Measurements from ENCODE around the gene TESK1.
"Not testable (repeated sequence)": the region's sequence is repeated elsewhere in the genome, so short reads cannot be mapped to it uniquely, and the experiment has no call there.

TESK1 gene

DNA sequence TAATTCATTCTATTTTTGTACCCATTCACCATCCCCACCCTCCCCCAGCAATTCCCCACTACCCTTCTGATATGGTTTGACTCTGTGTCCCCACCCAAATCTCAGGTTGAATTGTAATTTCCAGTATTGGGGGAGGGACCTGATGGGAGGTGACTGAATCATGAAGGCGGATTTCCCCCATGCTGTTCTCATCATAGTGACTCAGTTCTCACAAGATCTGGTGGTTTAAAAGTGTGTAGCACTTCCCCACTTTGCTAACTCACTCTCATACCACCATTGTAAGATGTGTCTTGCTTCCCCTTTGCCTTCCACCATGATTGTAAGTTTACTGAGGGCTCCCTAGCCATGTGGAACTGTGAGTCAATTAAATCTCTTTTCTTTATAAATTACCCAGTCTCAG lies 25.9 kb upstream of the TESK1 start:
- in situ Hi-C loops (cut with MboI; ENCODE audit: low sequenced_read_pairs): no loop called here

GRCh38 chr9:35579659-35580227 lies 25.3 kb upstream of the TESK1 start:
- in situ Hi-C loops (cut with MboI; ENCODE audit: low sequenced_read_pairs): not testable (repeated sequence)

GRCh38 chr9:35583521-35583920 lies 21.5 kb upstream of the TESK1 start:
- in situ Hi-C loops (cut with MboI; ENCODE audit: low sequenced_read_pairs): not testable (repeated sequence)

GRCh38 chr9:35584681-35585080 lies 20.4 kb upstream of the TESK1 start:
- in situ Hi-C loops (cut with MboI; ENCODE audit: low sequenced_read_pairs): not testable (repeated sequence)

DNA sequence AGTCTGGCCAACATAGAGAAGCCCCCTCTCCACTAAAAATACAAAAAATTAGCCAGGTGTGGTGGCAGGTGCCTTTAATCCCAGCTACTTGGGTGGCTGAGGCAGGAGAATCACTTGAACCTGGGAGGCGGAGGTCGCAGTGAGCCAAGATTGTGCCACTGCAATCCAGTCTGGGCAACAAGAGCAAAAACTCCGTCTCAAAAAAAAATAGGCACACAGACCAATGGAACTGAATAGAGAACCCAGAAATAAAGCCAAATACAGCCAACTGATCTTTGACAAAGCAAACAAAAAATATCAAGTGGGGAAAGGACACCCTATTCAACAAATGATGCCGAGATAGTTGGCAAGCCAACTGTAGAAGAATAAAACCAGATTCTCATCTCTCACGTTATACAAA lies 16.6 kb upstream of the TESK1 start:
- in situ Hi-C loops (cut with MboI; ENCODE audit: low sequenced_read_pairs): not testable (repeated sequence)

DNA sequence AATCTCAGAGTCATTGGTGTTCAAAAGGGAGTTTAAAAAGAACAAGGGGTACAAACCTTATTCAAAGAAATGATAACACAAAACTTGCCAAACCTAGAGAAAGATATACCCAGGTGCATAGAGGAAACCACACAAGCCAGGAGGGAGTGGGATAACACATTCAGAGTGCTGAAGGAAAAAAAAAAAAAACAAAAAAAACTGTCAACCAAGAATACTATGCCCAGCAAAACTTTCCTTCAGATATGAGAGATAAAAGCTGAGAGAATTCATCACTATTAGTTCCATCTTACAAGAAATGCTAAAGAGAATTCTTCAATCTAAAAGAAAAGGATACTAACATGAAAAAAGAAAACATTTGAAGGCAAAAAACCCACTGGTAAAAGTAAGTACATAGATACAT lies 11.5 kb upstream of the TESK1 start:
- in situ Hi-C loops (cut with MboI; ENCODE audit: low sequenced_read_pairs): no loop called here

- in situ Hi-C loops (cut with MboI; ENCODE audit: low sequenced_read_pairs): no loop called here
Observed at GRCh38 chr9:35594471-35594870, 10.6 kb upstream of the TESK1 start.

DNA sequence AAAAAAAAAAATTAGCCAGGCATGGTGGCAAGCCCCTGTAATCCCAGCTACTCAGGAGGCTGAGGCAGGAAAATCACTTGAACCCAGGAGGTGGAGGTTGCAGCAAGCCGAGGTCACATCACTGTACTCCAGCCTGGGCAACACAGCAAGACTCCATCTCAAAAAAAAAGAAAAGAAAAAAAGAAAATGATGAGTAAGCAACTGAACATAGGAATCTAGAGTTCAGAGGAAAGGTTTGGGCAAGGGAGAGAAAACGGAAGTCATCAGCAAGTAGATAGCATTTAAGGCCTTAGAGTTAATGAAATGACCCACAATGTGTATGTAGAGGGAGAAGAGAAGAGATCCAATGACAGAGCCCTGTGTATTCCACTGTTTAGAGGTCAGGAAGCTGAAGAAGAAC lies 8.2 kb upstream of the TESK1 start:
- in situ Hi-C loops (cut with MboI; ENCODE audit: low sequenced_read_pairs): not testable (repeated sequence)

DNA sequence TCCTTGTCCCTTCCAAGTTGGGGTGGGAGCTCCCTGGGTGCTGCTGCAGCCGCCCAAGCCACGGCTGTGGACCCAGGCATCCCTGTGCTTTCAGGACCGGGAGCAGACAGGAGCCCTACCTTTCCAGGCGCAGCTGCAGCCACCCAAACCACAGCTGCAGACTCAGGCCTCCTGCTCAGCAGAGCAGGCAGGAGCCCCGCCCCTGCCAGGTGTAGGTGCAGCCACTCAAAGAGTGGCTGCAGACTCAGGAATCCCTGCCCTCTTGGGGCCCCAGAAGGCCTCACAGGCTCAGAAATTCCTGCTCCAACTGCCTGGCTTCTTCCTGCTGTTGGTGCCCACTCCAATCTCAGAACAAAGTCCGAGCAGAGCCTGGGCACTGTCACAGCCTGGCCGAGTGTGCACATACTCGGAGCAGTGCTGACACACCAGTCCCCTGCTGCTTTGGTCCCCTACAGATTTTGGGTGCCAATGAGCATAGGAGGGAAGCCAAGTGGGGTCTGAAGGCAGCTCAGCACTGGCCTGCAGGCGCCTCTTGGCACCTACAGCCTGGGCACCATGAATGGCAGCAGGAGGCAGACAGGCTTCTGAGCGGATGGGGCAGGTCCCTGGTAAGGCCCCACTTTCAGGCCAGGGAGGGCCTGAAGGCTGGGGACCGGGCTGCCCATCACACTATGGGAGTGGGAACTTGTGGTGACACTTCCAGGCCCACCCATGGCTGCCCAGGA lies 6.0 kb upstream of the TESK1 start:
- in situ Hi-C loops (cut with MboI; ENCODE audit: low sequenced_read_pairs): no loop called here

DNA sequence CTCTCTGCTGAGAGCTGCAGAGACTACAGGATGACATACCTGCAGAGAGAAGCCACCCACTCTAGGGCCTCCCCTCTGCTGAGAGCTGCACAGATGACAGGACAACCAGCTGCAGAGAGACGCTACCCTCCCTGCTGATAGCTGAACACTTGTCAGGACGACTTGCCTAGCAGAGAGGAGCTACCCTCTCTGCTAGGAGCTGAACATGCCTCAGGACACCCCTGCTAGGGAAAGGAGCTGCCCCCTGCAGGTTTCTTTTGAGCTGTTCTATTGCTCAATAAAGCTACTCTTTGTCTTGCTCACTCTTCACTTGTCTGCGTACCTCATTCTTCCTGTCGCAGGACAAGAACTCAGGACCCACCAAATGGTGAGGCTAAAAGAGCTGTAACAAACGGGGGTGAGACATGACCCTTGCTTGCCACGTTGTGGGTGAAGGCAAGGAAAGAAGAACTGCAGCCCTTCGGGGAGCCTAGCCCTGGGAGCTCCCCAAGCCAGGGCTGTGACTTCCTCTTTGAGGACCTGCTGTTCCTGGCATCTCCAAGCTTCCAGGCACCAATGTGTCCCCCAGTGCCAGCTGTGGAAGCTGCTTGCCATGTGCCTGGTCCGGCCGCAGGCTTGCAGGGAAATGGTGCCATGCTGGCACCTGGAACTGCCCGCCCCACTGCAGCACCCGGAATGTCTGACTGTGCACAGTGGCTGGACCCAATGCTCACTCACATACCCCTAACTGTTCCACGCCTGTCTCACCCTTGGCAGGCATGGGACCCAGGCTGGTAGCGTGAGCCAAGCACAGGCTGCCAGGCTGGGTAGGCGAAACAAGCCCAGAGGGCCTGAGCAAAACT lies 5.1 kb upstream of the TESK1 start:
- in situ Hi-C loops (cut with MboI; ENCODE audit: low sequenced_read_pairs): no loop called here

GRCh38 chr9:35603506-35603985 lies 1.5 kb upstream of the TESK1 start:
- in situ Hi-C loops (cut with MboI; ENCODE audit: low sequenced_read_pairs): no loop called here

DNA sequence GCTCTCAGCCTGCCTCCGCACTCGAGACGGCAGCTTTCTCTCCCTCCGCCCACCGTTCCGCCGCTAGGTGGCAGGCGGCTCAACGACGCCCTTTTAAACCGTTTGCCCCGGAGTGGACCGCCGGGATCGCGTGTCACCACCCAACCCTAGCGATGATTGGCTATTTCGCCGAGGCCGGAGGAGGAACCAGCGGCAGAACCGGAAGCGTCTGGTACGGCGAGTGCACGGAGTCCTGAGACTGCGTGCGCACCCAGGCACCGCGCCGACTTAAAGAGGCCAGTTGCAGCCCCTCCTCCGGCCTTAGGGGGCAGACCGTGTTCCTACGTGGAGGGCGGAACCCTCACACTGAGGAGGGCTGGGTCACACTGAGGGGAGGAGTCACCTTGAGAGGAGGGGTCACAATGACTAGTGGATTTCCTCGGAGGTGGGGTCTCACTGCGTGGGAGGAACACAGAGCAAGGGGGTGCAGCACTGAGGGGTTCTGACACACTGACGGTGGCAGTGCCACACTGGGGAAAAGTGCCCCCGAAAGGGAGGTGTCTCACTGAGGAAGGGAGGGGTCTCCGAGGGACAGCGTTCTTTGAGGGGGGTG lies 980 bp upstream of the TESK1 start:
- in situ Hi-C loops (cut with MboI; ENCODE audit: low sequenced_read_pairs): no loop called here

GRCh38 chr9:35605351-35606137 lies 482 bp downstream of the TESK1 start:
- in situ Hi-C loops (cut with MboI; ENCODE audit: low sequenced_read_pairs): no loop called here

DNA sequence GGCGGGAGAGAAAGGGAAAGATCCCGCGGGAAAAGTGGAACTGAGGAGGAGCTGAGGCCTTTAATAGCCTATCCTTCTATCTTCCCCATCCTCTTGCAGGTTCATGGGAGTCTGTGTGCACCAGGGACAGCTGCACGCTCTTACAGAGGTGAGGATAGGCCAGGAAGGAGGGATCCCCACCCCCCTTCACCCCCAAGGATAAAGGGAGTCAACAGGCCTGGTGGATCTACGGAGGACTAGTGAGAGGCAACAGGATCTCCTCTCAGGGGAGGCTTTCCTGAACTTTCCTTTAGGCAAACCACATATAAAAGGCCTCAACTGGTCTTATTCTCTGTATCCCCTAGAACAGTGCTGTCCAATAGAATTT lies 1.1 kb downstream of the TESK1 start:
- in situ Hi-C loops (cut with MboI; ENCODE audit: low sequenced_read_pairs): no loop called here

DNA sequence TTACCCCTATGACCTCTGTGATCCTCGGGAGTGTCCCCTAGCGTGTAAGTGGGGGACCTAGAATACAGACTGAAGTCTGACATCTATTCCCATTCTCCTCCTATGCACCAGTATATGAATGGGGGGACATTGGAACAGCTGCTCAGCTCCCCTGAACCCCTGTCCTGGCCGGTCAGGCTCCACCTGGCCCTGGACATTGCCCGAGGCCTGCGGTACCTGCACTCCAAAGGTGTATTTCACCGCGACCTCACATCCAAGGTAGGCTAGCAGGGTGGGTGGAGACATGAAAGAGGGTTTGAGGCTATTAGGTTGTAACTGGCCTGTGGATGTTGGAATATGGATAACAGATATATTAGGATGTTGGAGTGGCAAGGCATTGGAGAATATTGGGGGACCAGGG lies 1.7 kb downstream of the TESK1 start:
- in situ Hi-C loops (cut with MboI; ENCODE audit: low sequenced_read_pairs): no loop called here

GRCh38 chr9:35608221-35608620 lies 3.2 kb downstream of the TESK1 start:
- in situ Hi-C loops (cut with MboI; ENCODE audit: low sequenced_read_pairs): no loop called here

DNA sequence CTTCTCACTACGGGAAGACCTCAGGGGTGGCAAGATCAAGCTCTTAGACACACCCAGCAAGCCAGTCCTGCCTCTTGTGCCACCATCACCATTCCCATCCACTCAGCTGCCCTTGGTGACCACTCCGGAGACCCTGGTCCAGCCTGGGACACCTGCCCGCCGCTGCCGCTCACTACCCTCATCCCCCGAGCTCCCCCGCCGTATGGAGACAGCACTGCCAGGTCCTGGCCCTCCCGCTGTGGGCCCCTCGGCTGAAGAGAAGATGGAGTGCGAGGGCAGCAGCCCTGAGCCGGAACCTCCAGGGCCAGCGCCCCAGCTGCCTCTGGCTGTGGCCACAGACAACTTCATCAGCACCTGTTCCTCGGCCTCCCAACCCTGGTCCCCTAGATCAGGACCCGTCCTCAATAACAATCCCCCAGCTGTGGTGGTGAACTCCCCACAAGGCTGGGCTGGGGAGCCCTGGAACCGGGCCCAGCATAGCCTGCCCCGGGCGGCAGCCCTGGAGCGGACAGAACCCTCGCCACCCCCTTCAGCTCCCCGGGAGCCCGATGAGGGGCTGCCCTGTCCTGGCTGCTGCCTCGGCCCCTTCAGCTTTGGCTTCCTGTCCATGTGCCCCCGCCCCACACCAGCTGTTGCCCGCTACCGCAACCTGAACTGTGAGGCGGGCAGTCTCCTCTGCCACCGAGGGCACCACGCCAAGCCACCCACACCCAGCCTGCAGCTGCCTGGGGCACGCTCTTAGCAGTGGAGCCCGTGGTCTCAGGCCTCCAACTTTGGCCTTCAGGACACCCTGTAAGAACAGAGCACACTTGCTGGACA lies 4.1 kb downstream of the TESK1 start:
- in situ Hi-C loops (cut with MboI; ENCODE audit: low sequenced_read_pairs): no loop called here

DNA sequence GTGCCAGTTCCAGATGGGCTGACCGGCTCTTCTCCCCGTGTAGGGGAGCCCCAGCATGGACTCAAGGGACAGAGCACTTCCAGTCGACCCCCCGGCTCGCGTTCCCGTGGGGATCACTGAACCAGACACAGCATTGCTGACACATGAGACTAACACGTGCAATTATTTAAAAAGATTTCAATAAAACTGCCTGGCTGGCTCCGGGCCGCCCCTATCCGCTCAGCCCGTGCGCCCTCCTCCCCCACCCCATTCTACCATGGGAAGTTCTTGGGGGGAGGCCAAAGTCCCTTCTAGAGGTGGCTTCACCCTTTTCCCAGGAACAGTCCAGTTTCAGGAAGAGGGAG lies 4.7 kb downstream of the TESK1 start:
- in situ Hi-C loops (cut with MboI; ENCODE audit: low sequenced_read_pairs): no loop called here

DNA sequence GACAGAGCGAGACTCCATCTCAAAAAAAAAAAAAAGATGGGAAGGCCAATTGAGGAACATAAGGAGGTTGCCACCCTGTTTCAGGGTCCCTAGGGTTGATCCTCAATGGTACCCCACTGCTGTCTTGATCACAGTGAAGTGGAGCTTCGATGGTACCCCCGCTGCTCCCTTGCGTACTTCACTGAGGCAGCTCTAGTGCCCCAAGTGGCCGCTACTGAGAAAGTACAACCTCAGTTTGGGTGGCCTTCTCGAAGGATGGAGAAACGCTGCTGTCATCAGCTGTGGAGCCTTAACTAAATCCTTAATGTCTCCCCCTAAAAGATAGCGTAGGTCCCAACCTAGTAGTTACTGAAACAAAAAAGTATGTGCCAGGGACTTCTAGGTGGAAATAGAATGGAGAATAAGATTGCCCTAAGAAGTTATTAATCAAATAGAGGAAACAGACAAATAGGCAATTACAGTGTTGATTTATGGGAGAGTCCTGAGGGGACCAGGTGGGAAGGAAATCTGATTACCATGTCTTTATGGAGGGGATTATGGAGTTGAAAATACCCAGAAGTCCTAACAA lies 6.3 kb downstream of the TESK1 start:
- in situ Hi-C loops (cut with MboI; ENCODE audit: low sequenced_read_pairs): no loop called here

DNA sequence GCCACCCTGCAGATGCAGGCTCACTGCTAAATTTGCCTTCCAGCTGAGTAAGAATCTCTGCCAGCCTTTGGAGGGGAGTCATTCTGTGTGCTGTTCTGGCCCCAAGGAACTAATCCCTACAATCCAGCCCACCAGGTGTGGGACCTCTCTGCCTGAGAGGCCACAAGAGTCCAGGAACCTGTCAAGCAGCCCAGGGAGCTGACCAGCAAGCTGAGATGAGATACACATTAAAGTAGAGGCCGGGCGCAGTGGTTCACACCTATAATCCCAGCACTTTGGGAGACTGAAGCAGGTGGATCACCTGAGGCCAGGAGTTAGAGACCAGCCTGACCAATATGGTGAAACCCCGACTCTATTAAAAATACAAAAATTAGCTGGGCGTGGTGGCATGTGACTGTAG lies 7.0 kb downstream of the TESK1 start:
- in situ Hi-C loops (cut with MboI; ENCODE audit: low sequenced_read_pairs): not testable (repeated sequence)

All from HL-60/S4 treated with phorbol 12-myristate 13-acetate at 8.2 ng/mL for 4 days and 3 days (cell line).